Endodermal cell (in vitro differentiated cells): ENCODE measurements around the gene SLC24A4. TPM values are rescaled to one million over a fixed set of nuclear protein-coding genes. Genes with fewer than 3 reads are reported as not detected.

ENCODE experiments used
- DNase-seq: peaks from one replicate; pipeline ENCODE4 v3.0.0-alpha.2; 2017
- H3K27ac ChIP-seq: 2 replicates; pipeline ENCODE4 v1.5.1; 2013; ENCODE audit warnings: mild to moderate bottlenecking, low read depth, low read length, moderate library complexity
- H3K27me3 ChIP-seq: 2 replicates; pipeline ENCODE4 v1.6.1; 2013; ENCODE audit warnings: mild to moderate bottlenecking, low read length, moderate library complexity; ENCODE audit not compliant: insufficient read depth, control insufficient read depth, poor library complexity, severe bottlenecking
- H3K36me3 ChIP-seq: 2 replicates; pipeline ENCODE4 v1.7.0; 2013; ENCODE audit warnings: mild to moderate bottlenecking, low read length, moderate library complexity; ENCODE audit not compliant: control insufficient read depth, insufficient read depth
- H3K4me1 ChIP-seq: one replicate; pipeline ENCODE4 v1.7.0; 2013; ENCODE audit warnings: low read length; ENCODE audit not compliant: control insufficient read depth, insufficient read depth
- H3K4me3 ChIP-seq: 2 replicates; pipeline ENCODE4 v1.5.1; 2013; ENCODE audit warnings: mild to moderate bottlenecking, low read length, moderate library complexity
- H3K9ac ChIP-seq: 2 replicates; pipeline ENCODE4 v1.6.1; 2013; ENCODE audit warnings: mild to moderate bottlenecking, low read length, moderate library complexity; ENCODE audit not compliant: poor library complexity, severe bottlenecking; ENCODE audit errors: extremely low read depth
- H3K9me3 ChIP-seq: 2 replicates; pipeline ENCODE4 v1.6.1; 2013; ENCODE audit warnings: mild to moderate bottlenecking, low read length, moderate library complexity; ENCODE audit not compliant: control insufficient read depth
- H3K27ac Mint-ChIP-seq: 2 replicates; pipeline ENCODE4 v1.8.0; 2020; ENCODE audit warnings: mixed read lengths
- H3K27me3 Mint-ChIP-seq: 2 replicates; pipeline ENCODE4 v1.8.0; 2021; ENCODE audit warnings: mild to moderate bottlenecking, mixed read lengths; ENCODE audit not compliant: insufficient read depth
- H3K36me3 Mint-ChIP-seq: 2 replicates; pipeline ENCODE4 v1.8.0; 2020; ENCODE audit warnings: low read depth, mixed read lengths
- H3K4me1 Mint-ChIP-seq: 2 replicates; pipeline ENCODE4 v1.8.0; 2020; ENCODE audit warnings: mixed read lengths
- H3K4me3 Mint-ChIP-seq: 2 replicates; pipeline ENCODE4 v1.8.0; 2020; ENCODE audit warnings: mild to moderate bottlenecking, moderate library complexity, mixed read lengths
- H3K9me3 Mint-ChIP-seq: 2 replicates; pipeline ENCODE4 v1.8.0; 2020; ENCODE audit warnings: mild to moderate bottlenecking, mixed read lengths
- whole genome bisulfite sequencing, 2 experiments: methylation state at CpG; one replicate each; pipeline versions ENCODE4 v1.1.5 to v1.1.7; 2013; ENCODE audit warnings: missing lambda C conversion rate in 2 of 2, mixed read lengths in 1 of 2; ENCODE audit not compliant: insufficient coverage in 1 of 2, insufficient read length in 1 of 2; 5-methylcytosine and 5-hydroxymethylcytosine counted together
- total RNA-seq, 2 donors: library from RNA; stranded (reverse); fragmentation: NEBNext Ultra II Directional in 1 of 2; extraction: Animal tissue kit (Norgen Biotek cat#: 25700) in 1 of 2; gene quantifications; 2 replicates in 1 of 2; 3 replicates in 1 of 2; pipeline ENCODE4 v1.2.1, GENCODE V29; 2021
- TF ChIP-seq, protein P1 (sequence below): fragments of 200-600 bp; sonication (generic); conservative IDR thresholded peaks from 2 replicates; pipeline ENCODE4 v1.5.0; 2021; ENCODE audit warnings: antibody characterized with exemption, mild to moderate bottlenecking

SLC24A4 gene
- total RNA-seq, 2 donors from 2014 or later: 0.09 to 0.29 TPM

DNA sequence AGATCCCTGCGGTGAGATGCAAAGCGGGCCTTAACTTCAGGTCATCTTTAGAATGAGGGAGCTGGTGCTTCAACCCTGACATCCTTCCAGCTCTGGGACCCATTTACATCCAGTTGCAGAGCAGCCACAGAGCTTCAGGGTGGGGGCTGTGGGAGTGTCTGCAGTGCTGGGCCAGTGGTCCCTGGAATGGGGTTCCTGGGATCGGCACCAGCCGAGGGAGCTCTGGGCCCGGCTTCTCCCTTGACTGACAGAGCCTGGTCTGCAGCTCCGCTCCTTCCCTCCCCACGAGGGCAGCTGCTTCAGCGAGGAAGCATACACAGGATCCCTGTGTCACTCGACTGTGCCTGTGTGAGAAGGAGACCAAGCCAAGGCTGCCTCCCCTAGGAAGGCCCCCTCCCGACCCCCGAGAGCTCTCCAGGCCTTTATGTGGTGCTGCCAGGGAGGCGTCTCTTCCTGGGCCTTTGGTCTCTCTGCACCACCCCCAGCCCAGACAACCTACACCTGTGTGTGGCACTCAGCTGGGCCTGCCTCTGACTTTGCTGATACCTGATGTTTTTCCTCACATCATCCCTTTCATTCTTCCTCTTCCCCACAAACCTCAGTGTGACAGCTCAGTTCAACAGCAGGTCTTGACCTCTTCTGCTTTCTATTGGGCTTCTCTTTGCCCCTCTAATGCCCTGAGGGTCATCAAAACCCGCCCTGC lies 142.5 kb downstream of the SLC24A4 start:
- TF ChIP-seq, protein P1, sequence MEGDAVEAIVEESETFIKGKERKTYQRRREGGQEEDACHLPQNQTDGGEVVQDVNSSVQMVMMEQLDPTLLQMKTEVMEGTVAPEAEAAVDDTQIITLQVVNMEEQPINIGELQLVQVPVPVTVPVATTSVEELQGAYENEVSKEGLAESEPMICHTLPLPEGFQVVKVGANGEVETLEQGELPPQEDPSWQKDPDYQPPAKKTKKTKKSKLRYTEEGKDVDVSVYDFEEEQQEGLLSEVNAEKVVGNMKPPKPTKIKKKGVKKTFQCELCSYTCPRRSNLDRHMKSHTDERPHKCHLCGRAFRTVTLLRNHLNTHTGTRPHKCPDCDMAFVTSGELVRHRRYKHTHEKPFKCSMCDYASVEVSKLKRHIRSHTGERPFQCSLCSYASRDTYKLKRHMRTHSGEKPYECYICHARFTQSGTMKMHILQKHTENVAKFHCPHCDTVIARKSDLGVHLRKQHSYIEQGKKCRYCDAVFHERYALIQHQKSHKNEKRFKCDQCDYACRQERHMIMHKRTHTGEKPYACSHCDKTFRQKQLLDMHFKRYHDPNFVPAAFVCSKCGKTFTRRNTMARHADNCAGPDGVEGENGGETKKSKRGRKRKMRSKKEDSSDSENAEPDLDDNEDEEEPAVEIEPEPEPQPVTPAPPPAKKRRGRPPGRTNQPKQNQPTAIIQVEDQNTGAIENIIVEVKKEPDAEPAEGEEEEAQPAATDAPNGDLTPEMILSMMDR: no peak
- Mint-ChIP-seq H3K36me3 (no peaks in the 10 kb centered on the region), H3K27me3 (peaks cover 3% of the 10 kb centered on the region), H3K4me1 (no peaks in the 10 kb centered on the region), H3K4me3 (no peak overlapping the region), H3K9me3 (peaks cover 18% of the 10 kb centered on the region), H3K27ac (no peak overlapping the region)
- no peaks in the 10 kb centered on the region for H3K36me3 ChIP-seq
- peak; percentile 55 for DNase-seq
- H3K4me1 ChIP-seq: no peaks in the 10 kb centered on the region
- WGBS, 2 experiments: 84 to 87% methylated on average over 8 to 13 of the region's 13 CpGs
- H3K9me3 ChIP-seq: peaks cover 13% of the 10 kb centered on the region
- no peak overlapping the region for H3K4me3 ChIP-seq
- no peak overlapping the region for H3K27ac ChIP-seq
- H3K9ac ChIP-seq: no peak overlapping the region
- H3K27me3 ChIP-seq: no peaks in the 10 kb centered on the region

DNA sequence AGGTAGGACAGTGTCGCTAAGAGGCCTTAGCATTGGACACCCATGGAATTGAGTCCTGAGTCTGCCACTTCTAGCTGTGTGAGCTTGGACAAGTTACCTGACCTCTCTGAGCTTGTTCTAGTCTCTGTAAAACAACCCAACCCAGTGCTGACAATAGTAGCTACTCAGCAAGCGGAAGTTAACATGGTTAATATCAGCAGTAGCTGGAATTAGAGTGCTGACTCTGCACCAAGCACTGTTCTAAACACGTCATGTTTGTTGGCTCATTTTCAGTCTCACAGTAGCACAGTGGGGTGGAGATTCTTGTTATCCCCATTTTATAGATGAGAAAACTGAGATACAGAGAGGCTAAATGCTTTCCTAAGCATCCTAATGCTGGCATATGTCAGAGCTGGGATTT lies 143.1 kb downstream of the SLC24A4 start:
- Histone ChIP-seq H3K9ac (no peak overlapping the region), H3K9me3 (peaks cover 13% of the 10 kb centered on the region), H3K4me3 (no peak overlapping the region), H3K36me3 (no peaks in the 10 kb centered on the region), H3K27ac (no peak overlapping the region), H3K4me1 (no peaks in the 10 kb centered on the region), H3K27me3 (no peaks in the 10 kb centered on the region)
- H3K9me3 Mint-ChIP-seq: peaks cover 18% of the 10 kb centered on the region
- H3K27ac Mint-ChIP-seq: no peak overlapping the region
- H3K36me3 Mint-ChIP-seq: no peaks in the 10 kb centered on the region
- DNase-seq: no peak
- 83 to 88% methylated on average over 2 to 3 of the region's 3 CpGs for WGBS, 2 experiments
- TF ChIP-seq, protein P1: no peak
- no peak overlapping the region for H3K4me3 Mint-ChIP-seq
- H3K4me1 Mint-ChIP-seq: no peaks in the 10 kb centered on the region
- H3K27me3 Mint-ChIP-seq: peaks cover 5% of the 10 kb centered on the region

DNA sequence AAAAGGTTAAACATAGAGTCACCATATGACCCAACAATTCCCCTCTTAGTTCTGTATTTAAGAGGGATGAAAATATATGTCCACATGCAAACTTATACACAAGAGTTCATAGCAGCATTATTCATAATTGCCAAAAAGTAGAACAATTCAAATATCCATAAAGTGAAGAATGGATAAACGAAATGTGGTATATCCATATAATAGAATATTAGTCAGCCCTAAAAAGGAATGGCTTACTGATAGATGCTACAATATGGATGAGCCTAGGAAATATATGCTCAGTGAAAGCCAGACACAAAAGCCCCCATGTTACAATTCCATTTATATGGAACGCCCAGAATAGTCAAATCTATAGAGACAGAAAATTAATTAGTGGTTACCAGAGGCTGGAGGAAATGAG lies 146.6 kb downstream of the SLC24A4 start:
- TF ChIP-seq, protein P1: no peak
- WGBS, 2 experiments: 100% methylated on average over 2 of the region's 2 CpGs; no CpG with 5 or more reads in 1 of the 2 experiments
- Histone ChIP-seq H3K4me1 (no peaks in the 10 kb centered on the region), H3K9ac (no peak overlapping the region), H3K27ac (no peak overlapping the region), H3K9me3 (peaks cover 13% of the 10 kb centered on the region), H3K4me3 (no peak overlapping the region), H3K27me3 (no peaks in the 10 kb centered on the region), H3K36me3 (no peaks in the 10 kb centered on the region)
- Mint-ChIP-seq H3K27me3 (peaks cover 2% of the 10 kb centered on the region), H3K4me3 (no peak overlapping the region), H3K36me3 (no peaks in the 10 kb centered on the region), H3K9me3 (peaks cover 18% of the 10 kb centered on the region), H3K4me1 (no peaks in the 10 kb centered on the region), H3K27ac (no peak overlapping the region)
- no peak for DNase-seq
